OCI-LY3 (cell line): Measurements from ENCODE around the gene C1orf141.

Experiments
- CTCF ChIP-seq: fragments of 200-600, 300-600 bp; sonication (generic); IDR thresholded peaks from 2 replicates; pipeline ENCODE4 v1.5.1; 2014; ENCODE audit warnings: antibody characterized with exemption, low read length, low read depth
- EZH2phosphoT487 ChIP-seq: fragments of 200-600 bp; shearing (Covaris generic); IDR thresholded peaks from 2 replicates; pipeline ENCODE4 v1.6.1; 2018; ENCODE audit warnings: antibody characterized with exemption, mixed run types, low read depth

- TF ChIP-seq CTCF = no peak
- TF ChIP-seq EZH2phosphoT487 = no peak
These were observed 23.6 kb upstream of the C1orf141 start for GRCh38 chr1:67158401-67158800.
